HEK293 (cell line): ENCODE data around the gene GEMIN7.

Source experiments
- CTCF ChIA-PET: fragments of 350-600 bp; formaldehyde crosslinking; extraction: SDS; loops from one replicate; lab custom pipeline; 2021; ENCODE audit warnings: antibody characterized with exemption; lab: Yijun Ruan, JAX
- POLR2A ChIA-PET: fragments of 300-600 bp; formaldehyde crosslinking; extraction: SDS; loops from one replicate; lab custom pipeline; 2020; ENCODE audit warnings: antibody characterized with exemption, inconsistent platforms; lab: Yijun Ruan, JAX
- H3K27ac ChIP-seq: fragments of 200-500 bp; sonication (Bioruptor generic); 2 replicates; pipeline ENCODE4 v1.5.1; 2014; ENCODE audit warnings: low read depth, low read length, control low read depth, inconsistent platforms; ENCODE audit errors: extremely low read depth
- H3K36me3 ChIP-seq, 2 experiments: fragments of 200-500 bp in 1 of 2; sonication (Bioruptor generic) in 1 of 2; 1 replicate in 1 of 2; 2 replicates in 1 of 2; pipeline ENCODE4 v1.5.1; 2014 to 2017; ENCODE audit warnings: inconsistent platforms in 2 of 2, low read length in 2 of 2; ENCODE audit not compliant: control insufficient read depth in 2 of 2, insufficient read depth in 1 of 2
- H3K4me1 ChIP-seq: fragments of 200-500 bp; sonication (Bioruptor generic); 2 replicates; pipeline ENCODE4 v1.5.1; 2014; ENCODE audit warnings: mild to moderate bottlenecking, low read length, inconsistent platforms; ENCODE audit not compliant: control insufficient read depth, insufficient read depth
- H3K4me3 ChIP-seq: 2 replicates; pipeline ENCODE4 v1.5.1; 2011; ENCODE audit warnings: low read depth, mild to moderate bottlenecking, control low read depth, low read length, moderate library complexity
- H3K9me3 ChIP-seq: fragments of 200-500 bp; sonication (Bioruptor generic); 2 replicates; pipeline ENCODE4 v1.5.1; 2014; ENCODE audit warnings: low read depth, low read length, inconsistent platforms; ENCODE audit not compliant: control insufficient read depth, insufficient read depth
- ATF2 ChIP-seq: fragments of 450-650 bp; formaldehyde crosslinking; IDR thresholded peaks from 2 replicates; pipeline ENCODE4 v1.5.1; 2016; ENCODE audit warnings: missing biosample characterization, missing genetic modification characterization, low read depth
- CTCF ChIP-seq: fragments of 450-650 bp; formaldehyde crosslinking; IDR thresholded peaks from 2 replicates; pipeline ENCODE4 v1.5.1; 2016; ENCODE audit warnings: missing biosample characterization, missing genetic modification characterization
- INSM2 ChIP-seq: fragments of 450-650 bp; formaldehyde crosslinking; IDR thresholded peaks from 2 replicates; pipeline ENCODE4 v1.5.1; 2016; ENCODE audit warnings: missing biosample characterization, missing genetic modification characterization
- PRDM4 ChIP-seq: fragments of 450-650 bp; formaldehyde crosslinking; IDR thresholded peaks from 2 replicates; pipeline ENCODE4 v1.5.1; 2017; ENCODE audit warnings: missing biosample characterization, missing genetic modification characterization
- ZBTB11 ChIP-seq: fragments of 450-650 bp; formaldehyde crosslinking; conservative IDR thresholded peaks from 2 replicates; pipeline ENCODE4 v1.5.1; 2016; ENCODE audit warnings: low read depth, missing biosample characterization, missing genetic modification characterization
- ZBTB8A ChIP-seq: fragments of 450-650 bp; formaldehyde crosslinking; IDR thresholded peaks from 2 replicates; pipeline ENCODE4 v1.5.1; 2016; ENCODE audit warnings: missing biosample characterization, missing genetic modification characterization
- ZNF175 ChIP-seq: fragments of 450-650 bp; formaldehyde crosslinking; IDR thresholded peaks from 2 replicates; pipeline ENCODE4 v1.5.1; 2016; ENCODE audit warnings: missing biosample characterization, missing genetic modification characterization
- ZNF18 ChIP-seq: fragments of 450-650 bp; formaldehyde crosslinking; IDR thresholded peaks from 2 replicates; pipeline ENCODE4 v1.5.1; 2016; ENCODE audit warnings: missing biosample characterization, missing genetic modification characterization
- ZNF37A ChIP-seq: fragments of 450-650 bp; IDR thresholded peaks from 2 replicates; pipeline ENCODE4 v1.5.1; 2018; ENCODE audit warnings: missing biosample characterization, missing genetic modification characterization
- ZNF623 ChIP-seq: fragments of 450-650 bp; formaldehyde crosslinking; IDR thresholded peaks from 2 replicates; pipeline ENCODE4 v1.5.1; 2016; ENCODE audit warnings: missing biosample characterization, missing genetic modification characterization
- ZNF626 ChIP-seq: fragments of 450-650 bp; sonication (Bioruptor Pico); formaldehyde crosslinking; IDR thresholded peaks from 2 replicates; pipeline ENCODE4 v1.5.1; 2018; ENCODE audit warnings: missing biosample characterization, missing genetic modification characterization, inconsistent platforms
- ZNF645 ChIP-seq: fragments of 450-650 bp; formaldehyde crosslinking; IDR thresholded peaks from 2 replicates; pipeline ENCODE4; 2016; ENCODE audit warnings: missing biosample characterization, missing genetic modification characterization
- ZNF704 ChIP-seq: fragments of 450-650 bp; formaldehyde crosslinking; IDR thresholded peaks from 2 replicates; pipeline ENCODE4 v1.5.1; 2016; ENCODE audit warnings: missing biosample characterization, missing genetic modification characterization

Gene GEMIN7

GRCh38 chr19:45140533-45140932 is 61.5 kb downstream of the GEMIN7 start:
- TF ChIP-seq ZNF18 (tag by site-specific recombination) (no peak), ZNF623 (tag by site-specific recombination) (no peak), INSM2 (tag by site-specific recombination) (no peak), ZNF645 (tag by site-specific recombination) (no peak), ZNF175 (no peak), ZNF37A (tag by site-specific recombination) (no peak), ATF2 (tag by site-specific recombination) (no peak), ZNF626 (tag by site-specific recombination) (no peak), ZBTB8A (tag by site-specific recombination) (no peak), ZBTB11 (tag by site-specific recombination) (no peak), CTCF (no peak), ZNF704 (tag by site-specific recombination) (no peak), PRDM4 (tag by site-specific recombination) (no peak)
- CTCF ChIA-PET, result interaction anchor here (0.6 kb wide), 1 partner anchor 16 kb away, joined by 3 read pairs; no protein-coding TSS in a partner anchor
- peaks cover 5% of the 10 kb centered on the region; the same call in 1 of the 2 replicates for H3K4me1 ChIP-seq
- H3K4me3 ChIP-seq, result no peak overlapping the region
- H3K9me3 ChIP-seq, result no peaks in the 10 kb centered on the region
- H3K36me3 ChIP-seq, result peaks cover 0 to 37% of the 10 kb centered on the region in 2 experiments; a peak in 2 of 3 replicates
- POLR2A ChIA-PET, result no interaction called here
- no peak overlapping the region for H3K27ac ChIP-seq
